Activated CD4-positive, alpha-beta T cell treated with anti-CD3 and anti-CD28 coated beads for 36 hours (primary cell): ENCODE results near the gene TUBB2B. TPM values are rescaled to one million over a fixed set of nuclear protein-coding genes. Genes with fewer than 3 reads are reported as not detected.

Experiments
- ATAC-seq: fragments of 200-7000 bp; cut with Tn5 transposase; one replicate; pipeline ENCODE4 v1.10.0; 2021; ENCODE audit warnings: mild to moderate bottlenecking, moderate library complexity
- CTCF ChIA-PET: fragments of 350-600 bp; sonication (Branson Sonifier 250); formaldehyde crosslinking; loops from one replicate; lab custom pipeline; 2021; ENCODE audit warnings: antibody characterized with exemption; lab: Charles Lee
- POLR2A ChIA-PET: fragments of 350-600 bp; sonication (Branson Sonifier 250); formaldehyde crosslinking; loops from one replicate; lab custom pipeline; 2021; ENCODE audit warnings: antibody characterized with exemption, inconsistent platforms; lab: Charles Lee
- DNase-seq: peaks from one replicate; pipeline ENCODE4 v3.0.0-alpha.2; 2020
- H3K27ac Mint-ChIP-seq: one replicate; pipeline ENCODE4 v1.8.0; 2021; ENCODE audit warnings: mixed read lengths
- H3K27me3 Mint-ChIP-seq: one replicate; pipeline ENCODE4 v1.8.0; 2021; ENCODE audit warnings: mixed read lengths
- H3K36me3 Mint-ChIP-seq: one replicate; pipeline ENCODE4 v1.8.0; 2021; ENCODE audit warnings: low read depth, mixed read lengths
- H3K4me1 Mint-ChIP-seq: one replicate; pipeline ENCODE4 v1.8.0; 2021; ENCODE audit warnings: mixed read lengths
- H3K4me3 Mint-ChIP-seq: one replicate; pipeline ENCODE4 v1.8.0; 2021; ENCODE audit warnings: mild to moderate bottlenecking, moderate library complexity, mixed read lengths
- H3K9me3 Mint-ChIP-seq: one replicate; pipeline ENCODE4 v1.8.0; 2021; ENCODE audit warnings: low read depth, mixed read lengths
- intact Hi-C, 2 experiments: fragments of 100-400 bp; cut with DNase I in 1 of 2; cut with micrococcal nuclease in 1 of 2; formaldehyde crosslinking; loops; one replicate each; pipeline versions ENCODE4 v1.14.2 to v1.15.1; 2022 to 2024; cut with DNase I, micrococcal nuclease
- total RNA-seq, 2 experiments: library from RNA; stranded (reverse); gene quantifications; one replicate each; pipeline ENCODE4 v1.2.3, GENCODE V29; 2021

Gene TUBB2B
- total RNA-seq, 2 experiments from 2014 or later: 0.09 TPM; not detected in 1

- POLR2A ChIA-PET: no interaction called here
- H3K27ac Mint-ChIP-seq: no peak overlapping the region
- CTCF ChIA-PET: interaction anchor here (0.8 to 3.5 kb wide), 5 partner anchors 16 to 70 kb away, joined by 3 to 19 read pairs (median 5); partner anchors contain the start of gene PSMG4
These were observed 4.8 kb upstream of the TUBB2B start for GRCh38 chr6:3232017-3232945.

GRCh38 chr6:3231247-3232016, 4.0 kb upstream of the TUBB2B start:
- Mint-ChIP-seq H3K4me3 (peak overlapping the region; percentile 55), H3K27ac (no peak overlapping the region), H3K36me3 (no peaks in the 10 kb centered on the region), H3K4me1 (peaks cover 43% of the 10 kb centered on the region), H3K27me3 (peaks cover 66% of the 10 kb centered on the region), H3K9me3 (no peaks in the 10 kb centered on the region)
- DNase-seq (peak; percentile 27), ATAC-seq (no peak)
- POLR2A ChIA-PET: no interaction called here
- CTCF ChIA-PET: interaction anchor here (0.8 to 3.5 kb wide), 6 partner anchors 9 to 69 kb away, joined by 3 to 19 read pairs (median 4); partner anchors contain the start of gene PSMG4
- intact Hi-C loops: loop anchor here in 1 of 2 experiments (5.0 kb wide), 1 partner anchor 1624 kb away; the partner anchor contains the start of gene FOXC1

More at GRCh38 chr6:3232017-3232945, 4.8 kb upstream of the TUBB2B start:
- peaks cover 37% of the 10 kb centered on the region for H3K4me1 Mint-ChIP-seq
- peak overlapping the region; percentile 55 for H3K4me3 Mint-ChIP-seq
- no peaks in the 10 kb centered on the region for H3K9me3 Mint-ChIP-seq
- ATAC-seq: no peak
- no peaks in the 10 kb centered on the region for H3K36me3 Mint-ChIP-seq
- peaks cover 64% of the 10 kb centered on the region for H3K27me3 Mint-ChIP-seq
- DNase-seq: no peak
- intact Hi-C loops: loop anchor here in 1 of 2 experiments (5.0 kb wide), 1 partner anchor 1625 kb away; the partner anchor contains the start of gene FOXC1

DNA sequence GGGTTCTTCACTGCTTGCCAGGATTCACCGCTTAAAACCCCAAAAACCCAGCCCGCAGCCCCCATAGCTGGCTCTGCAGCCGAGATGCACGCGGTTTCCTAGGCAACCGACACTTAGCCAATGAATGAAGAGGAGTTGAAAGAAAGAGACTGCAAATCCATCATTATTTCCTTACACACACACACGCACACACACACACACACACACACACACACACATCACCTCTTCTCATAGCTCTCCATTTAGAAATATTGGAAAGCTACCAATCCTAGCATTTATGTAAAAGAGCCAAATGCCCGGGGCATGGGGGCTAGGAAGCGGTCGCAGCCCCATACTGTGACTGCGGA, 3.4 kb upstream of the TUBB2B start:
- H3K27ac Mint-ChIP-seq: no peak overlapping the region
- ATAC-seq (no peak), DNase-seq (peak; percentile 37)
- peaks cover 43% of the 10 kb centered on the region for H3K4me1 Mint-ChIP-seq
- no peaks in the 10 kb centered on the region for H3K36me3 Mint-ChIP-seq
- H3K9me3 Mint-ChIP-seq: no peaks in the 10 kb centered on the region
- intact Hi-C loops: loop anchor here in 1 of 2 experiments (5.0 kb wide), 1 partner anchor 1624 kb away; the partner anchor contains the start of gene FOXC1
- ChIA-PET CTCF (interaction anchor here (0.6 to 3.5 kb wide), 6 partner anchors 8 to 29 kb away, joined by 3 to 19 read pairs (median 4); partner anchors contain the start of gene PSMG4), POLR2A (interaction anchor here (0.6 kb wide), 1 partner anchor 41 kb away, joined by 4 read pairs; no protein-coding TSS in a partner anchor)
- H3K4me3 Mint-ChIP-seq: peak overlapping the region; percentile 26
- peaks cover 68% of the 10 kb centered on the region for H3K27me3 Mint-ChIP-seq

GRCh38 chr6:3230256-3230882, 2.9 kb upstream of the TUBB2B start:
- Mint-ChIP-seq H3K27me3 (peaks cover 69% of the 10 kb centered on the region), H3K4me3 (no peak overlapping the region)
- CTCF ChIA-PET: interaction anchor here (0.5 to 3.5 kb wide), 8 partner anchors 8 to 104 kb away, joined by 3 to 19 read pairs (median 4); partner anchors contain the start of gene PSMG4

GRCh38 chr6:3229566-3230178, 2.2 kb upstream of the TUBB2B start:
- POLR2A ChIA-PET: no interaction called here
- H3K4me3 Mint-ChIP-seq: peak overlapping the region; percentile 68
- DNase-seq: peak; percentile 64

More at GRCh38 chr6:3230256-3230882, 2.9 kb upstream of the TUBB2B start:
- ATAC-seq (no peak), DNase-seq (no peak)
- no peak overlapping the region for H3K27ac Mint-ChIP-seq
- no peaks in the 10 kb centered on the region for H3K36me3 Mint-ChIP-seq
- POLR2A ChIA-PET: interaction anchor here (0.6 kb wide), 1 partner anchor 40 kb away, joined by 4 read pairs; no protein-coding TSS in a partner anchor
- H3K4me1 Mint-ChIP-seq: peaks cover 43% of the 10 kb centered on the region
- intact Hi-C loops: loop anchor here in 1 of 2 experiments (5.0 kb wide), 1 partner anchor 1623 kb away; the partner anchor contains the start of gene FOXC1
- no peaks in the 10 kb centered on the region for H3K9me3 Mint-ChIP-seq

GRCh38 chr6:3228771-3229565, 1.5 kb upstream of the TUBB2B start:
- POLR2A ChIA-PET: no interaction called here
- Mint-ChIP-seq H3K9me3 (no peaks in the 10 kb centered on the region), H3K36me3 (no peaks in the 10 kb centered on the region), H3K27me3 (peaks cover 69% of the 10 kb centered on the region), H3K27ac (peak overlapping the region; percentile 53), H3K4me3 (peak overlapping the region; percentile 68), H3K4me1 (peaks cover 43% of the 10 kb centered on the region)
- CTCF ChIA-PET: interaction anchor here (0.7 to 3.5 kb wide), 6 partner anchors 11 to 1622 kb away, joined by 3 to 19 read pairs (median 4); no protein-coding TSS in a partner anchor
- ATAC-seq: peak; percentile 30
- intact Hi-C loops: loop anchor here (1.0 to 2.0 kb wide), 2 partner anchors 20 kb away; no protein-coding TSS in a partner anchor
- peak; percentile 55 for DNase-seq

More at GRCh38 chr6:3229566-3230178, 2.2 kb upstream of the TUBB2B start:
- Mint-ChIP-seq H3K9me3 (no peaks in the 10 kb centered on the region), H3K27me3 (peaks cover 69% of the 10 kb centered on the region), H3K36me3 (no peaks in the 10 kb centered on the region), H3K4me1 (peaks cover 43% of the 10 kb centered on the region), H3K27ac (no peak overlapping the region)
- intact Hi-C loops: loop anchor here (1.0 to 5.0 kb wide), 3 partner anchors 20 to 1622 kb away; partner anchors contain the start of gene FOXC1 (in 1 of the 2)
- ATAC-seq: peak; percentile 52
- CTCF ChIA-PET: interaction anchor here (0.5 to 3.5 kb wide), 8 partner anchors 10 to 1622 kb away, joined by 3 to 19 read pairs (median 4); no protein-coding TSS in a partner anchor

GRCh38 chr6:3228046-3228671, 706 bp upstream of the TUBB2B start:
- DNase-seq (peak; percentile 55), ATAC-seq (peak; percentile 22)
- H3K4me1 Mint-ChIP-seq: peaks cover 43% of the 10 kb centered on the region
- peak overlapping the region; percentile 55 for H3K4me3 Mint-ChIP-seq
- no peaks in the 10 kb centered on the region for H3K9me3 Mint-ChIP-seq
- POLR2A ChIA-PET: no interaction called here
- CTCF ChIA-PET: interaction anchor here (1.7 kb wide), 1 partner anchor 19 kb away, joined by 6 read pairs; no protein-coding TSS in a partner anchor
- H3K27me3 Mint-ChIP-seq: peaks cover 65% of the 10 kb centered on the region
- no peak overlapping the region for H3K27ac Mint-ChIP-seq
- H3K36me3 Mint-ChIP-seq: no peaks in the 10 kb centered on the region
- intact Hi-C loops: loop anchor here in 1 of 2 experiments (2.0 kb wide), 1 partner anchor 19 kb away; no protein-coding TSS in a partner anchor

DNA sequence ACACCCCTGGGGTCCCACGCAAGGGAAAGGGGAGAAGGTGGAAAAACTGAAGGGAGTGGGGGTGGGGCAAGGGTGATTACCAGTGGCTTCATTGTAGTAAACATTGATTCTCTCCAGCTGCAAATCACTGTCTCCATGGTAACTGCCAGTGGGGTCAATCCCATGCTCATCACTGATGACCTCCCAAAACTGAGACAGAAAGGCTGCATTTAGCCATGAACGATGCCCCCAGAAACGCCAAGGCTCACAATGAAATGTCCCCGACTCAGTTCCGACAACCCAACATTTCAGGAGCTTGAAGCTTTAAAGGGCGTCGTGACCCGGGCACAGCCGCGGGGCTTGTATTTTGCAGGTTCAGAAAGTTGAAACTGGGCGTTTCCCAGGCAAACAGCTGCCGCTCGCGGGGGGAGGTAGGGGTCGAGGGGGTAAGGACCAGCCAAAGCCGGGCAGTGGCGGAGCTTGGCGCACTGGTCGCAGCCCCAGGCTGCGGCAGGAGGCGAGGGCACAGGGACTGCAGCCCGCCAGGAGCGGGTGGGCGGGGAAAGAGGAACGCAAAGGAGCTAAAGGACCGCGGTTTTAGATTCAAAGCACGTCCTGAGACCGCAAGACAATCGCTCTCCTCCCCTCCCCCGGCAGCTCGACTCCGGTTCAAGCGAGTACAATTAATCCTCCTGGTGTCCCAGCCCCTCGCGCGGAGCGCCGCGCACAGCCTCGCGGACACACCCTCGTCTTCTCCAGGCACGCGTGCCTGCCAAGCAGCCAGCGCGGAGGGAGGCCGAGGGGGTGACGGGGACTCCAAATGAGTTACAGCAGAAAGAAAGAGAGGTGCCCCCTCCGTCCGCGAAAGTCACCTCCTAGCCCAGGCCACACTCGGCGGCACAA, 731 bp downstream of the TUBB2B start:
- intact Hi-C loops: loop anchor here in 1 of 2 experiments (1.0 kb wide), 1 partner anchor 64 kb away; no protein-coding TSS in a partner anchor
- ATAC-seq: no peak
- Mint-ChIP-seq H3K9me3 (no peaks in the 10 kb centered on the region), H3K36me3 (no peaks in the 10 kb centered on the region), H3K4me3 (peak overlapping the region; percentile 51), H3K27ac (no peak overlapping the region), H3K4me1 (peaks cover 41% of the 10 kb centered on the region), H3K27me3 (peaks cover 52% of the 10 kb centered on the region)
- CTCF ChIA-PET: interaction anchor here (0.5 to 1.7 kb wide), 3 partner anchors 18 to 1726 kb away, joined by 3 to 6 read pairs (median 3); no protein-coding TSS in a partner anchor
- POLR2A ChIA-PET: no interaction called here
- peak; percentile 47 for DNase-seq
